Measurements from ENCODE around the gene AMIGO1.

AMIGO1 gene

DNA sequence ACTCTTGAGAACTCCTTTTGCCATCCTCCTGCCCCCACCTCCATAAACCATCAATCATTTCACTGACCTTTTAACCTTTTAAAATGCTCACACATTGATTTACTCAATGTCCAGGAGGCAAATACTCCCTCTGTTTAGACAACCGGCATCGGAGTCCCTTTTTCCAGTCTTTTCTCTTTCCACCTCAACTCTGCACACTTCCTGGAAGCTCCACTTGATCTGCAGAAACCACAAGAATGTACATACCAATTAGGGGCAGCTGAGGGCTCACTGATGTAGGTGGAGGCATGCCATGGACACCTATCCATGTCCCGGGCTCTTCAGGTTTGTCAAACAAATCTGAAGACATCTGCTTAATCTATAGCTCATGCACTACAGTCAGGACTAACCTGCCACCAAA lies 5.3 kb upstream of the AMIGO1 start:
- Histone ChIP-seq H3K27me3 (replicated peaks; ENCODE audit: control insufficient read depth, insufficient read depth, low read length) (no peaks in the 10 kb centered on the region), H3K36me3 (ENCODE audit: control insufficient read depth, insufficient read depth, low read length) (no peaks in the 10 kb centered on the region), H3K4me3 (replicated peaks; ENCODE audit: low read depth, low read length) (no peak overlapping the region)
- TF ChIP-seq CTCF (IDR thresholded peaks at IDR 0.05; ENCODE audit: insufficient read depth, low read length, poor library complexity, severe bottlenecking): no peak
- no peak for DNase-seq (ENCODE audit: extremely low read depth, insufficient read length)

GRCh38 chr1:109513110-109513710 lies 3.7 kb upstream of the AMIGO1 start:
- no peaks in the 10 kb centered on the region for H3K36me3 ChIP-seq (ENCODE audit: control insufficient read depth, insufficient read depth, low read length)
- no peak for DNase-seq (ENCODE audit: extremely low read depth, insufficient read length)
- no peaks in the 10 kb centered on the region for H3K27me3 ChIP-seq (replicated peaks; ENCODE audit: control insufficient read depth, insufficient read depth, low read length)
- no peak overlapping the region for H3K4me3 ChIP-seq (replicated peaks; ENCODE audit: low read depth, low read length)
- no peak for TF ChIP-seq CTCF (IDR thresholded peaks at IDR 0.05; ENCODE audit: insufficient read depth, low read length, poor library complexity, severe bottlenecking)

GRCh38 chr1:109508873-109509175 lies 703 bp downstream of the AMIGO1 start:
- TF ChIP-seq CTCF (IDR thresholded peaks at IDR 0.05; ENCODE audit: insufficient read depth, low read length, poor library complexity, severe bottlenecking): no peak
- Histone ChIP-seq H3K4me3 (replicated peaks; ENCODE audit: low read depth, low read length) (peak overlapping the region; percentile 71), H3K27me3 (replicated peaks; ENCODE audit: control insufficient read depth, insufficient read depth, low read length) (no peaks in the 10 kb centered on the region), H3K36me3 (ENCODE audit: control insufficient read depth, insufficient read depth, low read length) (no peaks in the 10 kb centered on the region)
- DNase-seq (ENCODE audit: extremely low read depth, insufficient read length): no peak

DNA sequence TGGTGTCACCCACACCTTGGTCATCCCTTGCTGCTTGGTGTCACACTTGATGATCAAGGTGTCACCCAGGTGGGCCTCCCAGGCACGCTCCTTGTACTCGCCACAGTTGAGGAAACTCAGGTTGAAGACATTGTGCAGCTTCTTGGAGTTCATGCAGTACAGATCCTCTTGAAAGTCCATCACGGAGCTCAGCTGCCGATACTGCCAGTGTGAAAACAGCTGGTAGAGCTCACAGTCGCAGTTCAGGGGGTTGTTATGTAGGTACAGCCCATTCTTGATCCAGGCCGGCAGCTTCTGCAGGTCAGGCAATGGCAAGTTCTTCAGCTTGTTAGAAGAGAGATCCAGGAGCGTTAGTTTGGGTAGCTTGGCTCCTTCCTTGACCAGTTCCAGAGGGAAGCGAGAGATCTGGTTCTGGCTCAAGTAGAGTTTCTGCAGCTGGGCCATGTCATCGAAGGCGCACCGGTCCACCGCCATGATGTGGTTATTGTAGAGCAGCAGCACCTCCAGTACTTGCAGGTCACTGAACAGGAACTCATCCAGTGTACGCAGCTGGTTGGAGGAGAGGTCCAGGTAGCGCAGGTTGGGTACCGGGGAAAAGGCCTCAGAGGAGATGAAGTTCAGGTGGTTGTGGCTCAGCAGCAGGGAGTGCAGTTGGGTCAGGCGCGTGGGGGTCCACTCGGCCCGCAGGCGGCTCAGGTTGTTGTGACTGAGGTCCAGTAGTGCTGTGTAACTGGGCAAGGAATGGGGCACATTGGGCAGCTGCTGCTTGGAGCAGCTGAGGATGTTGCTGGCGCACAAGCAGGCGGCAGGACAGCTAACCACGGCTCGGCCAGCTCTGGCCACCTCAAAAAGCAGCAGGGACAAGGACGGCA lies 1.3 kb downstream of the AMIGO1 start:
- TF ChIP-seq CTCF (IDR thresholded peaks at IDR 0.05; ENCODE audit: insufficient read depth, low read length, poor library complexity, severe bottlenecking): no peak
- DNase-seq (ENCODE audit: extremely low read depth, insufficient read length): no peak
- no peaks in the 10 kb centered on the region for H3K36me3 ChIP-seq (ENCODE audit: control insufficient read depth, insufficient read depth, low read length)
- H3K27me3 ChIP-seq (replicated peaks; ENCODE audit: control insufficient read depth, insufficient read depth, low read length): no peaks in the 10 kb centered on the region
- H3K4me3 ChIP-seq (replicated peaks; ENCODE audit: low read depth, low read length): no peak overlapping the region

GRCh38 chr1:109504974-109505373 lies 4.6 kb downstream of the AMIGO1 start:
- no peaks in the 10 kb centered on the region for H3K27me3 ChIP-seq (replicated peaks; ENCODE audit: control insufficient read depth, insufficient read depth, low read length)
- H3K4me3 ChIP-seq (replicated peaks; ENCODE audit: low read depth, low read length): no peak overlapping the region
- TF ChIP-seq CTCF (IDR thresholded peaks at IDR 0.05; ENCODE audit: insufficient read depth, low read length, poor library complexity, severe bottlenecking): no peak
- H3K36me3 ChIP-seq (ENCODE audit: control insufficient read depth, insufficient read depth, low read length): no peaks in the 10 kb centered on the region; the same call in 1 of the 2 replicates
- no peak for DNase-seq (ENCODE audit: extremely low read depth, insufficient read length)
